Stimulated activated CD4-positive, alpha-beta T cell treated with anti-CD3 and anti-CD28 coated beads, TNF-alpha, amount 100 ng/mL, for 24 hours (primary cell): Measurements from ENCODE around the gene ADGRA1.
"Not testable (repeated sequence)": the region's sequence is repeated elsewhere in the genome, so short reads cannot be mapped to it uniquely, and the experiment has no call there.

Experiments used
- DNase-seq, 3 experiments: peaks; one replicate each; pipeline ENCODE4 v3.0.0-alpha.2; 2020; ENCODE audit warnings: low read depth in 3 of 3

Gene ADGRA1

GRCh38 chr10:133143546-133143945 is 55.8 kb downstream of the ADGRA1 start:
- DNase-seq = no peak

- no peak for DNase-seq
These were observed 57.0 kb downstream of the ADGRA1 start for GRCh38 chr10:133144771-133145170.

GRCh38 chr10:133150226-133150625 is 62.5 kb downstream of the ADGRA1 start:
- no peak for DNase-seq

DNA sequence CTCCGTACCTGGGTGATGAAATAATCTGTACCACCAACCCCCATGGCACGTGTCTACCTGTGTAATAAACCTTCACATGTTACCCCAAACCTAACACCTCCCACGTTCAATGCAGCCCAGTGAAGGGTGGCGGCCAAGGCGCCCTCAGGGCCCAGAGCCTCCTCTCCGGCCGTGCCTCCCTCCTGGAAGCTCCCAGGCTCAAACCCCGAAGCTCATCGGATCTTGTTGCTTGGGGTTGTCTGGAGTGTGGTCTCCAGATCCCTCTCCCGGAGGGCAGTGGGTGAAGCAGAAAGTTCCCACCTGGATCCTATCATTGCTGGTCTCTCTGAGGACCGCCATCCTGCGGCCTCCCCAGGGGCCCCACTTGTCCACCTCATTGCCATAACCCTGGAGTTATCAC is 62.9 kb downstream of the ADGRA1 start:
- no peak for DNase-seq

- not testable (repeated sequence) for DNase-seq
These were observed 63.3 kb downstream of the ADGRA1 start for GRCh38 chr10:133151071-133151470.

GRCh38 chr10:133151543-133151972 is 63.8 kb downstream of the ADGRA1 start:
- no peak for DNase-seq

- no peak for DNase-seq
These were observed 66.7 kb downstream of the ADGRA1 start for GRCh38 chr10:133154411-133154810.

GRCh38 chr10:133154996-133155778 is 67.5 kb downstream of the ADGRA1 start:
- no peak for DNase-seq

- DNase-seq = no peak
These were observed 69.2 kb downstream of the ADGRA1 start for GRCh38 chr10:133156674-133157579.

GRCh38 chr10:133157662-133158436 is 70.1 kb downstream of the ADGRA1 start:
- DNase-seq = no peak

DNA sequence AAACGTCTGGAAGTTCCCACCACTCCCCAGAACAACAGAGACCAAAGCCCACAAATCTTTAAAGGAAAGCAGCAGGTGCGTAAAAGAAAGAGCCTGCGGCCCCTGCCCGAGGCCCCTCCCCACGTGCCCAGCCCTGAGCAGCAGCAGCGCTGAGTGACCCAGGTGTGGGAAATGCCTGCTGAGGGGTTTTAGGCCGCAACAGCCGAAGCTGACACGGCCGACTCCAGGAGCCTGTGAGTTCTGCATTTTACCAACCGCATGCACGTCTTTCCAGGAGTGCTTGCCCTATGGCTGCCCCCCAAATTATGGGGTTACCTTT is 70.7 kb downstream of the ADGRA1 start:
- no peak for DNase-seq

- no peak for DNase-seq
These were observed 71.3 kb downstream of the ADGRA1 start for GRCh38 chr10:133158756-133159610.

DNA sequence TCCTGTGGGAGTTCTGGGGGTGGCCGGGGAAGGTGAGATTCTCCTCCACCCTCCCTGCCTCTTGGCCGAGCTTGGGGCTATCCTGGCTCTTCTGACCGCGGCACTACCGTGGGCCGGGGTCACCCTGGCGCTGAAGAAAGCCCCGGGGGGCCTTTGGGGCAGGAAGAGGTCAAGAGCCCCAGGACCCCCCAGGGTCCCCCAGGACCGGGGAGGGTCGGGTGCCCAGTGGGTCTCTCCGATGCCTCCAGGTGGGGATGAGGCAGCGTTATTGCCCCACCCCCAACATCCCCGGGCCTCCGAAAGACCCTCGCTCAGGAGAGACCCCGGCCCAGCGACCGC is 71.9 kb downstream of the ADGRA1 start:
- DNase-seq = no peak

- DNase-seq = no peak
These were observed 72.5 kb downstream of the ADGRA1 start, which contains the start of gene KNDC1 for GRCh38 chr10:133159950-133160825. KNDC1 (plus strand) TSS chr10:133160219; CDS start chr10:133160468, 249 bp downstream.

- no peak for DNase-seq
These were observed 73.2 kb downstream of the ADGRA1 start for GRCh38 chr10:133160826-133161471.

GRCh38 chr10:133161486-133162109 is 73.9 kb downstream of the ADGRA1 start:
- DNase-seq = no peak

GRCh38 chr10:133162178-133162909 is 74.6 kb downstream of the ADGRA1 start:
- no peak for DNase-seq
